SU-DHL-6 (cell line): Measurements from ENCODE around the gene SENP3.

ENCODE experiments used
- H2AFZ ChIP-seq: fragments of 200-600 bp; sonication (generic); 2 replicates; pipeline ENCODE4 v1.6.1; 2014; ENCODE audit warnings: low read depth, mild to moderate bottlenecking, moderate library complexity, mixed read lengths, antibody characterized with exemption, low read length; ENCODE audit not compliant: severe bottlenecking
- H3F3A ChIP-seq: fragments of 200-600 bp; shearing (Covaris generic); 2 replicates; pipeline ENCODE4 v1.6.0; 2016; ENCODE audit warnings: antibody characterized with exemption, mild to moderate bottlenecking; ENCODE audit not compliant: insufficient read depth
- H3K27ac ChIP-seq: fragments of 200-600 bp; sonication (generic); 2 replicates; pipeline ENCODE4 v1.5.1; 2016; ENCODE audit warnings: low read depth, mild to moderate bottlenecking, low read length, moderate library complexity, mixed read lengths
- H3K27me3 ChIP-seq: fragments of 200-600 bp; sonication (generic), shearing (Covaris generic); 2 replicates; pipeline ENCODE4 v1.6.0; 2014; ENCODE audit warnings: mild to moderate bottlenecking, low read length
- H3K36me3 ChIP-seq: fragments of 200-600 bp; sonication (generic); 2 replicates; pipeline ENCODE4 v1.6.1; 2014; ENCODE audit warnings: mild to moderate bottlenecking, low read length, mixed read lengths
- H3K4me2 ChIP-seq: fragments of 300-600, 200-600 bp; shearing (Covaris generic), sonication (generic); 2 replicates; pipeline ENCODE4 v1.6.0; 2014; ENCODE audit warnings: low read length, low read depth, mild to moderate bottlenecking; ENCODE audit not compliant: poor library complexity, severe bottlenecking
- H3K4me3 ChIP-seq: fragments of 200-600 bp; sonication (generic); 2 replicates; pipeline ENCODE4 v1.5.1; 2014; ENCODE audit warnings: antibody characterized with exemption, low read length, mild to moderate bottlenecking, mixed read lengths; ENCODE audit not compliant: insufficient read depth, poor library complexity, severe bottlenecking
- H3K79me2 ChIP-seq: fragments of 200-600 bp; sonication (generic); 2 replicates; pipeline ENCODE4 v1.6.1; 2014; ENCODE audit warnings: mild to moderate bottlenecking, low read length, moderate library complexity; ENCODE audit not compliant: insufficient read depth
- H3K9ac ChIP-seq: fragments of 200-600 bp; sonication (generic); 2 replicates; pipeline ENCODE4 v1.7.0; 2014; ENCODE audit warnings: mild to moderate bottlenecking, low read length
- H3K9me2 ChIP-seq: fragments of 200-600 bp; sonication (generic); replicated peaks from 2 replicates; pipeline ENCODE4 v1.6.1; 2014; ENCODE audit warnings: low read length; ENCODE audit not compliant: insufficient read depth
- H3K9me3 ChIP-seq: fragments of 200-600 bp; sonication (generic); 2 replicates; pipeline ENCODE4 v1.6.1; 2014; ENCODE audit warnings: low read length, mixed read lengths; ENCODE audit not compliant: insufficient read depth
- H4K20me1 ChIP-seq: fragments of 200-600 bp; sonication (generic); 2 replicates; pipeline ENCODE4 v1.6.1; 2014; ENCODE audit warnings: low read depth, mild to moderate bottlenecking, antibody characterized with exemption, low read length, moderate library complexity, mixed read lengths
- CTCF ChIP-seq: fragments of 200-600 bp; sonication (generic); IDR thresholded peaks from one replicate; pipeline ENCODE4 v1.5.1; 2017; ENCODE audit warnings: antibody characterized with exemption, mild to moderate bottlenecking, low read length, moderate library complexity; ENCODE audit not compliant: insufficient read depth, poor library complexity, severe bottlenecking
- EZH2phosphoT487 ChIP-seq: fragments of 200-600 bp; sonication (generic), shearing (Covaris generic); conservative IDR thresholded peaks from 2 replicates; pipeline ENCODE4 v1.6.1; 2018; ENCODE audit warnings: mild to moderate bottlenecking, antibody characterized with exemption, low read length, moderate library complexity, mixed read lengths

Gene SENP3

GRCh38 chr17:7579834-7580603 is 18.3 kb downstream of the SENP3 start:
- H3F3A ChIP-seq, result peaks cover 63% of the 10 kb centered on the region
- H3K27me3 ChIP-seq, result no peaks in the 10 kb centered on the region
- H3K36me3 ChIP-seq, result peaks cover 19% of the 10 kb centered on the region
- H3K27ac ChIP-seq, result peak overlapping the region; percentile 72
- no peaks in the 10 kb centered on the region for H3K9me3 ChIP-seq
- peak overlapping the region; percentile 9 for H3K4me2 ChIP-seq
- H3K79me2 ChIP-seq, result peaks cover 30% of the 10 kb centered on the region
- H4K20me1 ChIP-seq, result peaks cover 20% of the 10 kb centered on the region
- H3K9ac ChIP-seq, result peak overlapping the region; percentile 18; the same call in 1 of the 2 replicates
- H3K4me3 ChIP-seq, result no peak overlapping the region
- TF ChIP-seq CTCF (no peak), EZH2phosphoT487 (no peak)
- no peak overlapping the region for H2AFZ ChIP-seq
- H3K9me2 ChIP-seq, result no peaks in the 10 kb centered on the region

- no peak overlapping the region for H3K9ac ChIP-seq
- H2AFZ ChIP-seq, result no peak overlapping the region
- no peaks in the 10 kb centered on the region for H3K27me3 ChIP-seq
- H3K79me2 ChIP-seq, result peaks cover 31% of the 10 kb centered on the region
- no peaks in the 10 kb centered on the region for H3K9me2 ChIP-seq
- no peak overlapping the region for H3K4me2 ChIP-seq
- no peak for TF ChIP-seq EZH2phosphoT487
- no peak for TF ChIP-seq CTCF
- no peak overlapping the region for H3K4me3 ChIP-seq
- H3K27ac ChIP-seq, result peak overlapping the region; percentile 4; the same call in 1 of the 2 replicates
- H3K9me3 ChIP-seq, result no peaks in the 10 kb centered on the region
- H3K36me3 ChIP-seq, result peaks cover 12% of the 10 kb centered on the region
- peaks cover 11% of the 10 kb centered on the region for H4K20me1 ChIP-seq
- peaks cover 54% of the 10 kb centered on the region for H3F3A ChIP-seq
These were observed 19.2 kb downstream of the SENP3 start for GRCh38 chr17:7580604-7581575.

GRCh38 chr17:7582396-7583252 is 20.9 kb downstream of the SENP3 start:
- Histone ChIP-seq H2AFZ (no peak overlapping the region), H3K9me2 (no peaks in the 10 kb centered on the region), H3K79me2 (peaks cover 34% of the 10 kb centered on the region), H3K4me3 (peak overlapping the region; percentile 65), H3K9me3 (no peaks in the 10 kb centered on the region), H3K4me2 (peak overlapping the region; percentile 68), H3K27ac (peak overlapping the region; percentile 88; the same call in 1 of the 2 replicates), H3F3A (peaks cover 37% of the 10 kb centered on the region), H4K20me1 (no peaks in the 10 kb centered on the region), H3K27me3 (no peaks in the 10 kb centered on the region), H3K36me3 (no peaks in the 10 kb centered on the region), H3K9ac (peak overlapping the region; percentile 77)
- TF ChIP-seq CTCF (no peak), EZH2phosphoT487 (no peak)
